ENCODE results near the gene LHX4.

LHX4 gene

DNA sequence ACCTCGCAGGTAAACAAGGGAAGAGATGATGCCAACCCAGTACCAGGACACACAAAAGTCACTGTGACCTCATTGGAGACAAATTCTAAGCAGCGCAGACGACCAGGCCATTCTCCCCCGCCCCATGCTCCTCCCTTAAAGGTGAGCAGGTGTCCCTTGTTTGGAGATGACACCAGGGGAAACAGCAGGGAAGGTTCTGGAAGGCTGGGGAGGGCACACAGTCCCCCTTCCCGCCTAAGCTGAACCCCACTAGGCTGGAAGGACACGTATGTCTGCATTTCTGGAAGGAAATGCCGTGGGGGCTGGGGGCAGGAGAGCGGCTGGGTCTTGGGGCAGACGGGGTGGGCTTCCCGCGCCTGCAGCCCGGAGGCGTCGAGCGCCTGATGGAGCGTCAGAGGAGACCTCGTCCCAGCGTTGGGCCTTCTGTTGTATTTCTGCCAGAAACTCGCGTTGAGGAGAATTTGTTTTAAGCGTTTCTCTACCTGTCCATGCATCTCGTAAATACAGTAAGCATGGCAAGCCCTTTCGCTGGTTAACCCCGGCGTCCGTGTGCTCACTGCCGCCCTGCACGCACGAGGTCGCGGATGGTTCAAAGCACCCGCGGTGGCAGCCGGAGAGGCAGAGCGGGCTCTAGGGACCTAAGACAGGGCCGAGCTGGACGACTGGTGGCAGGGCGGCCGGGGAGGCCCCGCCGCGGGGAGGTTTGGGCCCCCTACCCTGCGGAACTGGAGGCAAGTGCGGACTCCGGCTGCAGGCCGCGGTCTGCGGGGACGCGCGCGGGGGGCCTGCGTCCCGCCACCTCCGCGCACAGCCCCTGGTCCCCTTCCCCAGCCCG, 1.2 kb upstream of the LHX4 start:
- DNase-seq, result no peak

- DNase-seq, result peak; percentile 21
Measured at GRCh38 chr1:180230416-180230790, 339 bp downstream of the LHX4 start.

GRCh38 chr1:180230791-180231505, 884 bp downstream of the LHX4 start:
- no peak for DNase-seq

DNA sequence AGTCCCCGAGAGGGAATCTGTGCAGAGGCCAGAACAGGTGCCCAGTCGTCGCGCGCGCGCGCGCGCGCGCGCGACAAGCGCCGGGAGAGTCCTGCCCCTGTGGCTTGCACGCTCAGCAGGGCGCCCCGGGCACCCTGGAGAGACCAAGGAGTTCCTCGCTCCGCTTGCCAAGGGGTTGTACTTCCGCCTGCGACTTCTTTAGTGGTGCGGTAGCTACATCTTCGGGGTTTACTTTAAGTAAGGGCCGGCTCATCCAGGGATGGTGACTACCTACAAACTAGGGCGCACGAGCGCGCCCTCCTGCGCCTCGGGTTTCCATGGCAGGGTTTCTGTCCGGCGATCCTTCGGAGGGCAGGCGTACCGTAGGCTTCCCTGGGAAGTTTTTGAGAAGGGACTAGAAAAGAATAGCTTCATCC, 1.4 kb downstream of the LHX4 start:
- no peak for DNase-seq

- DNase-seq, result no peak
Measured at GRCh38 chr1:180231936-180232335, 1.9 kb downstream of the LHX4 start.

- DNase-seq, result no peak
Measured at GRCh38 chr1:180232521-180233043, 2.5 kb downstream of the LHX4 start.

GRCh38 chr1:180233191-180234011, 3.3 kb downstream of the LHX4 start:
- no peak for DNase-seq

DNA sequence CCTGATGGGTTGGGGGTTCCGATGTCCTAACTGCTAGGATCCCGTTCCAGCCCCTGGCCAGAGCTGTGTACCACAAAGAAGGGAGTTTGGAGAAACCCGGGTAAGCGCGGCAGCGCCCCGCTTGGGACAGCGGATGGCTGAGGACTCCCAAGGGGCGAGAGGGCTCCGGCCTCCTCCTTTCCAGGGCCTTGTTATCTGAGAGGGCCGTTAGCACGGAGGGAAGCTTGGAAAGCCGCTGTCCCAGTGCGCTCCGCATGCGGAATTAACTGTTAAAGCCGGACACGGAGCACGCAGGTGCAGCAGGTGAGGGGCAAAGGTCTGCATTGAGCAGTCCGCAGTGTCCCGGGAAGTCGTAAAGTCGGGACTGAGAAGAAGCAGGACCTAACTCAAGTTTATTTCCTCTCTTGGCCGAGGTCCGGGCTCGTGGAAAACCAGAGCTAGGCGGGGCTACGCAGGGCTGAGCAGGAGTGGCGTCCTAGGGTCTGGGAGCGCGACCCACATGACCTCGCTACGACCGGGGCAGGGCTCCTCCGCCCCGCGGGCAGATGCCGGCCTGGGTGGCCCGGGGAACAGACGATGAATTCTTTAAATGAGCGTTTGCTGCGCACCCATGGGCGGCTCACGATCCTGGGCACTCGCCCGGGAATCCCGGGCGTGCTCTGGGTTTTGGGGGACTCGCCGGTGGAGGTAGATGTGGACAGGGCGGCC, 4.5 kb downstream of the LHX4 start:
- no peak for DNase-seq

GRCh38 chr1:180235077-180235501, 5.0 kb downstream of the LHX4 start:
- no peak for DNase-seq

DNA sequence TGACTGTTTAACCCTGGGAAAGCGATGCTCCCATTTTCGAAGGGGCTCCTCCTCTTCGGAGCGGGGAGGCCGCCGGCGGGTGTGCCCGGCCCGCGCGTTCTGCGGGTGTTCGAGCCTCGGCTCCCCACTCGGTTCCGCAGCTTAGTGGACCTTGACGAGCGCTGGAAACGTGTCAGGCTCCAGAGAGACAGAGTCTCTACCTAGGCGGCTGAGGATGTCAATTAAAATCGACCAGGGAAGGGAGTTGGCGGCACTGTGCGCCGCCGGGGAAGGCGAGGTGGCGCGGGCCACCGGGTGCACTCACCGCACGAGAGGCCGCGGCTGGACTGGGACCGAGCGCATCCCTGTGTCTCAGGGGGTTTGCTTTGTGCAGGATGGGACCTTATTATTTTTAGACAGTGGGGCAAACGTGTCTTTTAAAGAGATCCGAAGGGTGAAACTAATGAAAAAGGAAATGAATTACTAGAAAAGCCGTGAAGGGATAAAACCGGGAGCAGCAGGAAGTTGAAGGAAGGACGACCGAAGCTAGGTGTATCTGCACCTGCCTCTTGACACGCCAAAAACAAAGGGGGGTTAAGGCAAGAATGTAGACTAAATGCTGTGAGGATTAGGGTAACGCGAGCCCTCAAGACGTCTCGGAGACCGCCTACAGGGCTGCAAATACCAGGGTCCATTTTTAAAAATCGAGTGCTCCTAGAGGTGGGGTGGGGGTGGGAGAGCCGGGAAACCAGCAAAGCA, 5.6 kb downstream of the LHX4 start:
- DNase-seq, result no peak

DNA sequence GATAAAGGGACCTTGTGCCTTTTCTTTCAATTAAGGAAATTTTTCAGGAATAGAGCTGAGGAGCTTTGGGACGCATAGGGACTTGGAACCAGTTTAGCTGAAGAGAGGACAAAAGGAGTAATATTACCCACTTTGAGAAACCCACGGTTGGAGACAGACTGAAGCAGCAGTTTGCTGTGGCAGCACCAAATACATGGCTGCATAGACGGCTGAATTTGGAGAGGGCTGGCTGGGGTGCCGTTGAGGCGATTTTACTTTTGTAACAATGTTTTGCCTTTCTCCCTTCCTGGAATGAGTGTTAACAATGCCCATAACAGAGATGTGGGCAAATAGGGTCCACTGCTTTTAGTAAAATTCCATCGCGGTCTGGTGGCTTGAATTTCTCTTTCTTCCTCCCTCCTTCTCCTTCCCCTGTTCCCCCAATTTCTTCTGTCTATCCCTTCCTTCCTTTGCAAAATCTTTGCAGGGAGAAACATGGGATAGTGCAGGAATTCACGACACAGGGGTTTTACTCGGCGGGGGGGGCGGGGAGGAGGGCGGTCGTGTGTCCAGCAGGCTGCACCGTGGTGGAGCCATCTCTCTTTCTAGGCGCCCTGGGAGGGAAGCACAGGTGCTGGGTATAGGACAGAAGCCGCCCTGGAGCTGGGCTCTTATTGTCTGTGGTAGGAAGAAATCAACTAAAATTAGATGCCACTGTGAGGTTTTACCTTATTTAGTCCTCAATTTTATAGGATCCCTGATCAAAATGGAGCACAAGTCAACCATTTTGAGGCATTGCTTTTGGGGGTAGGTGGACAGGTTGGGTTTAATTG, 6.8 kb downstream of the LHX4 start:
- no peak for DNase-seq

DNA sequence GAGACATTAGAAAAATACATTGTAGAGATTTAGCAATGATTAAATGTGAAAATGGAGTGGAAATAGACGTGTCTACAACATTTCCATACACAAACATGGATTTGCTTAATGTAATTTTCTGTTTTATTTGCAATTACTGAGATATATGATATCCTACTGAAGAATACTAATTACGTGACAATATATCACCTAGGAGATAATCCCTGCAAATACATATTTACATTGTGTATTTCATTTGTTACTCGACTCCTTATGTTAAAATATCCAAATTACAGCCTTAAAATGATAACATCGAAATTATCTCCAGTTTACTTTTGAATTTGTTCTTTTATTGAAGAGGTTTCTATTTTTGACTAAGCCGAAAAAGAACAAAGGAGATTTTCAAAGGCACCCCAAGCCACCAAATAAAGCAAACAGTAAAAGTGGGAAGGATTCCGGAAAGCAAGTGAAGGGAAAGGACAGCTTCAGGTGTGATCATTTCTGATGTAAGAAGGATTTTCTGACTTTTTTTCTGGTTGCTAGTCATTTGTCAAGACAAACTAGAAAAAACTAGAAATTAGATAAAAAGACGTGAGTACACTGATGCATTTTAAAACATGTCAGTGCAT, 7.9 kb downstream of the LHX4 start:
- no peak for DNase-seq

- DNase-seq, result no peak
Measured at GRCh38 chr1:180238675-180239074, 8.6 kb downstream of the LHX4 start.

DNA sequence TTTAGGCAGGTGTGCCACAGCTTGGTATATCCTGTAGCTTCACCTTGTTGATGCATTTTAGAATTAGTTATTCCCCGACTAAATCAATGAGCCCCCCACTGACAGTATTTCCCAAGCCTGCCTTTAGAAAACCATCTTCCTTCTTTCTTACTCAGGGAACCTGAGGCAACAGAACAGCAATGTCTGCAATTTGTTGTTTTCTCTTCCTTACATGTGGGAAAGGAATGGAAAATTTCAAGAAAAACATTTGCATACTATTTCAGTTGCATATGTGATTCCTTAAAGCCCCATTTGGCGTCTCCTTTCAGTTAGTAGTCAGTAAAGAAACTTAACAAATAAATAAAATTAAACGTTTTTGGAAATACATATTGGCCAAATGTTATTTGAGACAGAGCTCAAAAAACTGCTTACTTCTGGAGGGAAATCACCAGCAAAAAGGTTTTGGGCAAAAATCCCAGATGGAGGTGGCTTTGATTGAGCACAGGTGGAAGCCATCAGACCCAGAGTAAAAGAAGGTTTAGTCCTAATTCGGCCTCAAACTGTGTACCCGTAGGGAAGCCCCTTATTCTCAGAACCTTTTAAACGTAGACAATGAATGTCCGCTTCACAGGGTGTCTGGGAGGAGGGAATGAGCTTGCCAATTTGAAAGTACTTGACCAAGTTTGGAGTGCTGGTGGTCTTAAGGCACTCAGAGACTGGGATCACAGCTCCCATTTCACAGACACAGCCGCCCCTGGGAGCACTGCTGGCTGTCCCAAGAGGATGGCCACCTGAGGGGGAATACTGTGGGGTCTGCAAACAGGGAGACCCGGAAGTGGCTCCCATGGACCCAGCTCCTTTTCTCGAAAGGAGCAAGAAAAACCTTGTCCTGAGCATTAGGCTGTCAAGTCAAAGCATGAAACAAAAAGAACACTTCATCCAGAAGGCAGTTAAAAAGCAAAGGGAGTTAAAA, 9.4 kb downstream of the LHX4 start:
- DNase-seq, result no peak

GRCh38 chr1:180241716-180242544, 11.9 kb downstream of the LHX4 start:
- DNase-seq, result no peak

- DNase-seq, result no peak
Measured at GRCh38 chr1:180243517-180244221, 13.6 kb downstream of the LHX4 start.

- DNase-seq, result no peak
Measured at GRCh38 chr1:180244840-180245239, 14.8 kb downstream of the LHX4 start.

- no peak for DNase-seq
Measured at GRCh38 chr1:180246579-180246978, 16.5 kb downstream of the LHX4 start.

Data from activated naive CD4-positive, alpha-beta T cell treated with anti-CD3 and anti-CD28 coated beads, Interleukin-2, amount 50 U/mL, for 16 hours (primary cell).